ENCODE data around the gene SPEG.

The SPEG gene

GRCh38 chr2:219425238-219426067, 9.2 kb upstream of the SPEG start:
- DNase-seq = peak; percentile 18

GRCh38 chr2:219426068-219426443, 8.6 kb upstream of the SPEG start:
- no peak for DNase-seq

- DNase-seq = no peak
Observed at GRCh38 chr2:219426534-219427136, 8.0 kb upstream of the SPEG start.

GRCh38 chr2:219428469-219428868, 6.2 kb upstream of the SPEG start:
- no peak for DNase-seq

- no peak for DNase-seq
Observed at GRCh38 chr2:219429958-219430606, 4.6 kb upstream of the SPEG start.

GRCh38 chr2:219430633-219431615, 3.7 kb upstream of the SPEG start:
- peak; percentile 78 for DNase-seq

DNA sequence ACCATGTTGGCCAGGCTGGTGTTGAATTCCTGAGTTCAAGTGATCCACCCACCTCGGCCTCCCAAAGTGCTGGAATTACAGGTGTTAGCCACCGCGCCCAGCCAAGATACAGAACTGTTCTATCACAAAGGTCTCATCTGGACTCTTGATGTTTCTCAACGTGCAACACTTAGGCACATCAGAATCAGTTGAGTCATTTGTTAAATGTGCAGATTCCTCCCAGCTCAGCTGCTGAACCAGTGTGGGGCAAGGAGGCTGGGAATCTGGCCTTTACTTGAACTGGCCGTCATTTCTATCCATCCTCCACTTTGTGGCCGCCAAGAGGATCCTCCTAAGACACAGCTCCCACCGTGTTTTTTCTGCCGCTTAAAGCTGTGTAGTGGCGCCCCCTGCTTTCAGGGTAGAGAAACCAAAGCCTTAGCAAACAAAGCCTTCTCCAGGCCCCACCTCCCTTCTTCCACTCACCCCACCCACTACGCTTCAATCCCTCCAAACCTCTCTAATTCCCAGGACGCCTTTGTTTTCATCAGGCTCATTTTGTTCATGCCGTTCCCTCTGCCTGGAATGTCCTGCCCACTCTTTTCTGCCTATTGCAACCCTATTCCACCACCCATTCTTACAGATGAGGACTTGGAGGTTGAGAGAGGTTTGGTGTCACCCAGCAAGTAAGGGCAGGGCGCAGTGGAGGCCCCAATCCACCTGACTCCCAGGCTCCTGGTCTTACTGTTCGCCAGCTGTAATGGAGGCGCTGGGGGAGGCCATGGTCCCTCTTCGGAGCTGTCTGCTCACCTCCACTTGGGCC, 776 bp upstream of the SPEG start:
- DNase-seq = no peak

DNA sequence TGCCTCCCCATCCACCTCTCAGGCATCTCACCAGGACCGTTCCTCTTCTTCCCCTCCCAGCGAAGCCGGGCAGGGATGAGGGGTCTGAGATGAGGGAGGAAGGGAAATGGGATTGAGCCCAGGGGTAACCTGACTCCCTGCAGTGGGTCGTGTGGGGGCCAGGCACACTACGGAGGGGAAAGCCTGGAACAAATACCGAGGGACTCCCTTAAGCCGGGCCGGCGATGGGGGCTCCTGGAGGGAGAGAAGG, 250 bp upstream of the SPEG start:
- DNase-seq = no peak

- DNase-seq = no peak
Observed at GRCh38 chr2:219435701-219436100, 1.1 kb downstream of the SPEG start.

- no peak for DNase-seq
Observed at GRCh38 chr2:219436491-219436890, 1.8 kb downstream of the SPEG start.

GRCh38 chr2:219437141-219437540, 2.5 kb downstream of the SPEG start:
- no peak for DNase-seq

DNA sequence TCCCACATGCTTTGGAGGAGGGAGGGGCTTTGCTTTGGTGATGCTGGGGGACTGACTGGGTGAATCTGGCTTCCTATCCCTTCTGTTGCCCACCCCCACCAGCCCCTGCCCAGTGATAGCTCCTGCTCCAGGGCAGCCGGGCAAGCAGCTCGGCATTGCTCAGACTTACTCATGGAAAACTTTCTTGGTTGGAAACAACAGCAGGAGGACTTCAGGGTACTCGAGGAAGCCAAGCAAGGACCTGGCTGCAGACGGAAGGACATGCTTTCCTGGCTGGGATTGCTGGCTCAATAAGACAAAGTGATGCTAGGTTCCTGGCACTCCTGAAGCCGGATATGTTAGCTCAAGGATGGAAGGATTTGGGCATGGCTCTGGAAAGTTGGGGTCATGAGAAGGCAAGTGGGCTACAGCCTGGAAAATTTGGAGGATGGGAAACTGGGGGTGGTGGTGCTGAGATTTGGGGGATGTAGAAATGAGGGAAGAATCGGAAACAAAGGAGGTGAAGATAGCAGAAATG, 3.1 kb downstream of the SPEG start:
- DNase-seq = no peak

- no peak for DNase-seq
Observed at GRCh38 chr2:219438453-219438852, 3.8 kb downstream of the SPEG start.

GRCh38 chr2:219439506-219439905, 4.9 kb downstream of the SPEG start:
- peak; percentile 70 for DNase-seq

DNA sequence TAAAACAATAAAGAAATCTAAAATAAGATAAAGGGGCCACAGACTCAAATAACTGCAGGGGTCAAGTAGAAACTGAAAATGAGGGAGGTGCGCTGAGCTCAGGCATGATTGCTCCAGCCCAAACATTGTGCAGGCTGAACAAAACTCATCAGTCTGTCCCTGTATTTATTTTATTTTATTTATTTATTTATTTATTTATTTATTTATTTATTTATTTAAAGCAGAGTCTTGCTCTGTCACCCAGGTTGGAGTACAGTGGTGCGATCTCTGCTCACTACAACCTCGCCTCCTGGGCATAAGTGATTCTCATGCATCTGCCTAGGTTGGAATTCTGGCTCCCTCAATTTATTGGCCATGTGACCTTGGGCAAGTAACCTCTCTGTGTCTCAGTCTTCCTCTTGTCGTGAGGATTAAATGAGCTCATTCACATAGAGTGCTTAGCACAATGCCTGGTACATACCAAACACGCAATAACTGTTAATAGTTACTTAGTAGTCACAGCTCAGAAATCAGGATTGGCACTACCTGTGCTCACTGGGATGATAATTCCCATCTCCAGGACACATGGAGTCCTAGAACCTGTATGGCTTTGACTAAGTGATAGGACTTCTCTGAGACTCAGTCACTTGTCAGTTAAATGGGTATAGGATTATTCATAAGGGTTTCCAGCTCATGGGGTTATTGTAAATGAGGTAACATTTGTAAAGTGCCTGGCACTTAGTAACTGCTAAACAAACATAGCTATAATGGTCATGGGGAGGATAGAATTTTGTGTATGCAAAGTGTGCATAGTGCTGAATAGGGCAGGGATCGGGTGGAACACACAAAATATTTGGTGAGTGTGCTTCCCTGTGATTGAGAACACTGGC, 6.0 kb downstream of the SPEG start:
- no peak for DNase-seq

GRCh38 chr2:219441451-219442255, 7.0 kb downstream of the SPEG start:
- DNase-seq = peak; percentile 78

GRCh38 chr2:219442256-219443015, 7.8 kb downstream of the SPEG start:
- DNase-seq = peak; percentile 28

- DNase-seq = no peak
Observed at GRCh38 chr2:219443016-219443696, 8.5 kb downstream of the SPEG start.

- no peak for DNase-seq
Observed at GRCh38 chr2:219443697-219444023, 9.0 kb downstream of the SPEG start.

Data from femur (tissue), 1 donor.